NB4 (cell line): ENCODE measurements around the gene METTL22.

ENCODE experiments used
- DNase-seq: peaks from one replicate; pipeline ENCODE4 v3.0.0; 2010; ENCODE audit warnings: low read depth
- H3K4me3 ChIP-seq: one replicate; pipeline ENCODE4 v1.5.1; 2011; ENCODE audit warnings: mild to moderate bottlenecking, low read depth, low read length, moderate library complexity
- CTCF ChIP-seq: IDR thresholded peaks from one replicate; pipeline ENCODE4 v1.5.1; 2012; ENCODE audit warnings: low read depth, low read length
- MAX ChIP-seq: IDR thresholded peaks from 2 replicates; pipeline ENCODE4 v1.6.1; 2011; ENCODE audit warnings: low read depth, low read length
- MYC ChIP-seq: IDR thresholded peaks from 2 replicates; pipeline ENCODE4 v1.6.1; 2011; ENCODE audit warnings: low read depth, low read length
- POLR2A ChIP-seq: IDR thresholded peaks from 2 replicates; pipeline ENCODE4 v1.6.1; 2011; ENCODE audit warnings: mild to moderate bottlenecking; ENCODE audit not compliant: insufficient read length; ENCODE audit errors: extremely low read depth

METTL22 gene

GRCh38 chr16:8644211-8645140, 23.0 kb downstream of the METTL22 start:
- TF ChIP-seq MYC (peak; percentile 22), MAX (peak; percentile 83), POLR2A (peak; percentile 6), CTCF (peak; percentile 28)
- peak overlapping the region; percentile 49 for H3K4me3 ChIP-seq
- DNase-seq = peak; percentile 97

GRCh38 chr16:8645141-8645521, 23.6 kb downstream of the METTL22 start:
- peak; percentile 82 for DNase-seq
- peak overlapping the region; percentile 49 for H3K4me3 ChIP-seq
- TF ChIP-seq POLR2A (no peak), MAX (peak; percentile 30; the same call in 1 of the 2 replicates)

- no peak for TF ChIP-seq POLR2A
- TF ChIP-seq CTCF = no peak
- TF ChIP-seq MAX = no peak
- no peak for TF ChIP-seq MYC
- DNase-seq = peak; percentile 25
- H3K4me3 ChIP-seq = peak overlapping the region; percentile 49
Measured at GRCh38 chr16:8645831-8646230, 24.3 kb downstream of the METTL22 start.

GRCh38 chr16:8646326-8647053, 25.0 kb downstream of the METTL22 start:
- no peak for DNase-seq

GRCh38 chr16:8647721-8648318, 26.3 kb downstream of the METTL22 start:
- DNase-seq = no peak
- TF ChIP-seq MYC (no peak), MAX (no peak), POLR2A (no peak)
- H3K4me3 ChIP-seq = no peak overlapping the region

More at GRCh38 chr16:8646326-8647053, 25.0 kb downstream of the METTL22 start:
- H3K4me3 ChIP-seq = no peak overlapping the region
- no peak for TF ChIP-seq MYC
- no peak for TF ChIP-seq POLR2A
- no peak for TF ChIP-seq CTCF
- no peak for TF ChIP-seq MAX

GRCh38 chr16:8648877-8649276, 27.4 kb downstream of the METTL22 start:
- no peak for DNase-seq
- no peak overlapping the region for H3K4me3 ChIP-seq
- TF ChIP-seq MYC = no peak
- TF ChIP-seq CTCF = no peak
- no peak for TF ChIP-seq POLR2A
- no peak for TF ChIP-seq MAX
